Esophagus (tissue), 2 donors: ENCODE measurements around the gene WDFY4. TPM values are rescaled to one million over a fixed set of nuclear protein-coding genes. Genes with fewer than 3 reads are reported as not detected.

Source experiments
- H3K27ac ChIP-seq, 2 donors: one replicate each; pipeline ENCODE4 v1.5.1; 2013; ENCODE audit warnings: low read depth in 2 of 2, mild to moderate bottlenecking in 2 of 2, inconsistent platforms in 1 of 2, low read length in 1 of 2, moderate library complexity in 1 of 2
- H3K27me3 ChIP-seq, 2 donors: one replicate each; pipeline ENCODE4 v1.6.1; 2013; ENCODE audit warnings: low read length in 2 of 2, control low read depth in 1 of 2, mild to moderate bottlenecking in 1 of 2; ENCODE audit not compliant: insufficient read depth in 2 of 2, control insufficient read depth in 1 of 2
- H3K36me3 ChIP-seq, 2 donors: one replicate each; pipeline ENCODE4 v1.6.1; 2013; ENCODE audit warnings: low read length in 1 of 2; ENCODE audit not compliant: control insufficient read depth in 2 of 2, insufficient read depth in 2 of 2
- H3K4me1 ChIP-seq, 2 donors: one replicate each; pipeline ENCODE4 v1.6.1; 2013; ENCODE audit warnings: low read length in 1 of 2; ENCODE audit not compliant: control insufficient read depth in 2 of 2, insufficient read depth in 2 of 2
- H3K4me3 ChIP-seq, 2 donors: one replicate each; pipeline ENCODE4 v1.5.1; 2013; ENCODE audit warnings: low read length in 2 of 2, mild to moderate bottlenecking in 2 of 2, low read depth in 1 of 2, moderate library complexity in 1 of 2
- H3K9me3 ChIP-seq, 2 donors: one replicate each; pipeline ENCODE4 v1.6.1; 2013; ENCODE audit warnings: mild to moderate bottlenecking in 2 of 2, low read depth in 1 of 2, low read length in 1 of 2, moderate library complexity in 1 of 2; ENCODE audit not compliant: control insufficient read depth in 2 of 2, insufficient read depth in 1 of 2
- WGBS, 2 donors: extraction: QIAGEN DNeasy Blood & Tissue Kit; methylation state at CpG; one replicate each; pipeline ENCODE4 v1.1.7; 2013; 5-methylcytosine and 5-hydroxymethylcytosine counted together
- polyA plus RNA-seq, 2 donors: library from polyadenylated mRNA; stranded (reverse); fragments of 200-250 nt; gene quantifications; one replicate each; pipeline ENCODE4 v1.2.3, GENCODE V29; 2013
- donor health status: healthy with polysubstance abuse.
- donor health status: Bipolar disorder and iron deficiency.

WDFY4 gene
- polyA plus RNA-seq, 2 donors: 0.43 to 0.79 TPM

DNA sequence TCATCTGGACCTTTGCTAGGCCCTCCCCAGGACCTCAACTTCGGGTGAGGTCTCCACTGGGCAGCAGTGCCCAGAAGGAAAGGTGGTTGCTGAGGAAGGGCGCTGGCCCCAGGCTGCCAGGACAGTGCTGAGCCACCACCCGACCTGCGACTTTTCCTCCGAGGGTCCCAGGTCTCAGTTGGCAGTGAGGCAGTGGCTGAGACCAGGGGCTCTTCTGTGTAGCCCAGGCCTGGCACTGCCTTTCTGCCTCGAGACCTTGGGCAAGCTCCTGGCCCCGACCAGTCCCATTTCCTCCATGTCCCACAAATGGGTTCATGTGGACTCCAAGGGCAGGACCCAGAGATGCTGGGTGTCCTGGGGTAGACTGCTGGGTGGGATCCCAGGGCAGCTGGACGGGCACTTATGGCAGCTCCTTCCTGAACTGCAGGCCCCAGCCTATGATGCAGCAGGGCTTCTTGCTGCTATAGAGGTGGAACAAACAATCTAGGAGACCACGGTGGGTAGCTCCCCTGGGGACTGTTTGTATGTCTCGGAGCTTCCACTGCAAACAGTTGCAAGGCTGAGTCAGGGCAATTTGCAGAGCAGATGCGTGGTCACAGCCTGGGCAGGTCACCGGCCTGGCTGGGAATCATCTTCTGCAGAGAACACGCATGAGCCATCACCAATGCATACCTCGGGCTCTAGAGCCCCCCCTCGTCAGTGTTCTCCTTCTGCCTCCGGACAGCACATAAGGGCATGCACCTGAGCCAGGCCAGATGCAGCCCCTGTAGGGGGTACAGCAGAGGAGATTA, 272.9 kb downstream of the WDFY4 start:
- no peaks in the 10 kb centered on the region for H3K9me3 ChIP-seq
- H3K4me3 ChIP-seq: no peak overlapping the region
- 91% methylated on average over 16 of the region's 16 CpGs for WGBS, 2 donors
- no peaks in the 10 kb centered on the region for H3K4me1 ChIP-seq
- H3K36me3 ChIP-seq: no peaks in the 10 kb centered on the region
- H3K27me3 ChIP-seq: no peaks in the 10 kb centered on the region
- no peak overlapping the region for H3K27ac ChIP-seq

DNA sequence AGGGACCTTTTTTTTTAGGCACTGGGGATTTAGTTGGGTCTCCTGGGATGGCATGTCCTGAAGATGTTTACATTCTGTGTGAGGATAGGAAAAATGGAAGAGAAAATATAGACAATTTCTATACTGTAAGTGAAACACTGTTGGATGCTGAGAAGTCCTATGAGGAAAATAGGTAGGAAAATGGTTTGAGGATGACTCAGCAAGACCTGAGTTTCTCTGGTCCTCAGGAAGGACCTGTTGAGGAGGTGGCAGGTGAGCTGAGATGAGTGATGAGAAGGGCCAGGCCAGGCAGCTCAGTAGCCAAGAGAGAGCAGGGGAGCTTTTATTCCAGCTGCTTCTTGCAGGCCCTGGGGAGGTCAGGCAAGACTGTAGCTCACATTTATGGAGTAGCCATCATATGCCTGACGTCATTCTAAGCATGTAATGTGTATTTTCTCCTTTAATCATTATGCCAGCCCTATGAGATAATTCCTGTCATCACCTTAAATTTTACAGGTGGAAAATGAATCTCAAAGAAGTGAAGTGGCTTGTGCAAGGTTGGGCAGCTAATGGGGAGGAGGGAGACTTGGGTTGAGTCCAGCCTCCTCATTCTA, 274.0 kb downstream of the WDFY4 start:
- Histone ChIP-seq H3K4me1 (no peaks in the 10 kb centered on the region), H3K27me3 (no peaks in the 10 kb centered on the region), H3K4me3 (no peak overlapping the region), H3K36me3 (no peaks in the 10 kb centered on the region), H3K9me3 (no peaks in the 10 kb centered on the region), H3K27ac (no peak overlapping the region)
- 80 to 84% methylated on average over 1 of the region's 1 CpG for WGBS, 2 donors

DNA sequence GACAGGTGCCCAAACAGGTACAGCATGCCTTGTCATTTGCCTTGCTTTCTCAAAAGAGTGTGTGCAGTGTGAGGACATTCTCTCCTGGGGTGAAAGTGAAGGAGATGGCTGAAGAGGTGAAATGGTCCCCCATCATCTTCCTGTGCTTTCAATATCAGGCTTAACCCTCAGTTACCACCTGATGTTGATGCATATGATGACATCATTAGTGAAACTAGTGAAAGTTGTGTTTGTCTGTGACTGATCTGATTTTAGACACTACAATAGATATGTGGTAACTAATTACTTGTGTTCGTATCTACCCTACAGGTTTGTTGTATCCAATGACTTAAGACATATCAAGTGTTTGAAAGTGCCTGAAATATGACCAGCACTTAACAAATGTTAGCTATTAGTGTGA, 279.4 kb downstream of the WDFY4 start:
- Histone ChIP-seq H3K27ac (no peak overlapping the region), H3K4me3 (no peak overlapping the region), H3K9me3 (no peaks in the 10 kb centered on the region), H3K36me3 (peaks cover 0 to 1% of the 10 kb centered on the region in 2 donors), H3K27me3 (no peaks in the 10 kb centered on the region), H3K4me1 (peaks cover 0 to under 1% of the 10 kb centered on the region in 2 donors)
- WGBS, 2 donors: 82 to 90% methylated on average over 1 of the region's 1 CpG

DNA sequence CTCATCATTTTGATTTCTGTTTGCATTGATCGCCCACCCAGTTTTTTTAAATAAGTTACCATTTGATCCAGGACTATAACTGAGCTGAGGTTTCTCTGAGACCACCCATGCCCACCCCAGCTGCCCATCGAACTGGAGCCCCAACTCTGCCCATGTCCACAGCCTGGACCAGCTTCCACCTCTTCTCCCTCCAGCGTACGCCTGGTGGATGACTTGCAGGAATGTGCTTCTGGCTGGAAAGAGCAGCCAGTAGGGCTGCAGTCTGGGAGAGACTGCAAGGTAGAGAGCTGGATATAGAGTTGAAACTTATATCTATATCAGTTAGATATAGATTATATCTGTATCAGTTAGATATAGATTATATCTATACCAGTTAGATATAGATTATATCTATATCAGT, 280.8 kb downstream of the WDFY4 start:
- 89 to 90% methylated on average over 4 of the region's 4 CpGs for WGBS, 2 donors
- peaks cover 0 to 1% of the 10 kb centered on the region in 2 donors for H3K36me3 ChIP-seq
- H3K4me3 ChIP-seq: no peak overlapping the region
- peaks cover 0 to 1% of the 10 kb centered on the region in 2 donors for H3K4me1 ChIP-seq
- H3K27ac ChIP-seq: no peak overlapping the region
- H3K9me3 ChIP-seq: no peaks in the 10 kb centered on the region
- no peaks in the 10 kb centered on the region for H3K27me3 ChIP-seq

GRCh38 chr10:48968036-48968435, 283.4 kb downstream of the WDFY4 start:
- H3K27me3 ChIP-seq: no peaks in the 10 kb centered on the region
- no peak overlapping the region for H3K4me3 ChIP-seq
- 80 to 81% methylated on average over 3 of the region's 3 CpGs for whole genome bisulfite sequencing, 2 donors
- no peaks in the 10 kb centered on the region for H3K9me3 ChIP-seq
- peaks cover 0 to 1% of the 10 kb centered on the region in 2 donors for H3K4me1 ChIP-seq
- H3K27ac ChIP-seq: no peak overlapping the region
- peaks cover 0 to 1% of the 10 kb centered on the region in 2 donors for H3K36me3 ChIP-seq

- H3K9me3 ChIP-seq: no peaks in the 10 kb centered on the region
- H3K36me3 ChIP-seq: peaks cover 0 to 1% of the 10 kb centered on the region in 2 donors
- H3K4me1 ChIP-seq: peaks cover 0 to 1% of the 10 kb centered on the region in 2 donors
- no peak overlapping the region for H3K4me3 ChIP-seq
- H3K27me3 ChIP-seq: no peaks in the 10 kb centered on the region
- WGBS, 2 donors: 88 to 92% methylated on average over 14 of the region's 14 CpGs
- no peak overlapping the region for H3K27ac ChIP-seq
Observed at GRCh38 chr10:48970046-48970445, 285.4 kb downstream of the WDFY4 start.

GRCh38 chr10:48970654-48971053, 286.0 kb downstream of the WDFY4 start:
- Histone ChIP-seq H3K27me3 (no peaks in the 10 kb centered on the region), H3K4me1 (peaks cover 0 to 1% of the 10 kb centered on the region in 2 donors), H3K36me3 (peaks cover 0 to 1% of the 10 kb centered on the region in 2 donors), H3K9me3 (no peaks in the 10 kb centered on the region), H3K27ac (no peak overlapping the region), H3K4me3 (no peak overlapping the region)
- 89 to 93% methylated on average over 4 of the region's 4 CpGs for WGBS, 2 donors

GRCh38 chr10:48973065-48973464, 288.4 kb downstream of the WDFY4 start:
- no peaks in the 10 kb centered on the region for H3K9me3 ChIP-seq
- no peaks in the 10 kb centered on the region for H3K27me3 ChIP-seq
- H3K4me3 ChIP-seq: no peak overlapping the region
- H3K4me1 ChIP-seq: peaks cover 0 to 1% of the 10 kb centered on the region in 2 donors
- no peak overlapping the region for H3K27ac ChIP-seq
- WGBS, 2 donors: 51 to 61% methylated on average over 5 of the region's 5 CpGs
- H3K36me3 ChIP-seq: peaks cover 0 to 1% of the 10 kb centered on the region in 2 donors

DNA sequence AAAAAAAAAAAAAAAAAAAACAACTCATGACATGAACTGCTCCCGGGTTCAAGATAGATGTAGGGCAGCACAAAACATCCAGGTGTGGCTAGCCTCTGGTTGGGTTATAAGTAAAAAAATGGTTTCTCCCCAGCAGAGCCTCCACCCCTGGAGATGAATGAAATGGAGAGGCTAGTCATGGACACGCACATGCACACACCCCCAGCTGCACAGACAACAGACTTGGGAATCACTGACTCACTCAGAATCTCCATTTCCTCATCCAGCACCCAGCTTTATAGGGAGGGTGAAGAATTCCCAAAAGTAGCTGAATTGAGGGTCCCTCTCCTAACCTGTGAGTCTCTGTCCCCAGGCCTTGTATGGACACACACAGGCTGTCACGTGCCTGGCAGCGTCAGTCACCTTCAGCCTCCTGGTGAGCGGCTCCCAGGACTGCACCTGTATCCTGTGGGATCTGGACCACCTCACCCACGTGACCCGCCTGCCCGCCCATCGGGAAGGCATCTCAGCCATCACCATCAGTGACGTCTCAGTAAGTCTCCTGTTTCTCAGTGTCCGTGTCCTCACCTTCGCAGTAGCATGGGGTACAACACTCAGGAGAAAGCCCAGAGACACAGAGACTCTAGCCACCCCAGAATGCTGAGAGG, 290.0 kb downstream of the WDFY4 start:
- Histone ChIP-seq H3K9me3 (no peaks in the 10 kb centered on the region), H3K27ac (no peak overlapping the region), H3K36me3 (no peaks in the 10 kb centered on the region), H3K27me3 (no peaks in the 10 kb centered on the region), H3K4me1 (no peaks in the 10 kb centered on the region), H3K4me3 (no peak overlapping the region)
- 91 to 93% methylated on average over 12 of the region's 12 CpGs for WGBS, 2 donors
